ENCODE measurements around the gene DHFR.
"Not testable (repeated sequence)": the region's sequence is repeated elsewhere in the genome, so short reads cannot be mapped to it uniquely, and the experiment has no call there.

Gene DHFR

GRCh38 chr5:80592105-80592504 lies 62.7 kb downstream of the DHFR start:
- no peak for DNase-seq

- DNase-seq, result no peak
Observed at GRCh38 chr5:80591352-80591751, 63.4 kb downstream of the DHFR start.

- no peak for DNase-seq
Observed at GRCh38 chr5:80590766-80591165, 64.0 kb downstream of the DHFR start.

- no peak for DNase-seq
Observed at GRCh38 chr5:80588858-80589540, 65.8 kb downstream of the DHFR start.

- DNase-seq, result no peak
Observed at GRCh38 chr5:80584770-80585169, 70.0 kb downstream of the DHFR start.

GRCh38 chr5:80580291-80580690 lies 74.5 kb downstream of the DHFR start:
- DNase-seq, result not testable (repeated sequence)

GRCh38 chr5:80579050-80579449 lies 75.7 kb downstream of the DHFR start:
- no peak for DNase-seq

GRCh38 chr5:80577707-80578106 lies 77.1 kb downstream of the DHFR start:
- no peak for DNase-seq

- DNase-seq, result no peak
Observed at GRCh38 chr5:80576383-80576782, 78.4 kb downstream of the DHFR start.
